GM10847 (cell line): ENCODE data around the gene ATP1A1.

Source experiments
- POLR2A ChIP-seq: IDR thresholded peaks from 2 replicates; pipeline ENCODE4 v1.6.1; 2011; ENCODE audit not compliant: insufficient read length; ENCODE audit errors: extremely low read depth

The ATP1A1 gene

GRCh38 chr1:116391185-116391584 is 18.1 kb downstream of the ATP1A1 start:
- TF ChIP-seq POLR2A = no peak

DNA sequence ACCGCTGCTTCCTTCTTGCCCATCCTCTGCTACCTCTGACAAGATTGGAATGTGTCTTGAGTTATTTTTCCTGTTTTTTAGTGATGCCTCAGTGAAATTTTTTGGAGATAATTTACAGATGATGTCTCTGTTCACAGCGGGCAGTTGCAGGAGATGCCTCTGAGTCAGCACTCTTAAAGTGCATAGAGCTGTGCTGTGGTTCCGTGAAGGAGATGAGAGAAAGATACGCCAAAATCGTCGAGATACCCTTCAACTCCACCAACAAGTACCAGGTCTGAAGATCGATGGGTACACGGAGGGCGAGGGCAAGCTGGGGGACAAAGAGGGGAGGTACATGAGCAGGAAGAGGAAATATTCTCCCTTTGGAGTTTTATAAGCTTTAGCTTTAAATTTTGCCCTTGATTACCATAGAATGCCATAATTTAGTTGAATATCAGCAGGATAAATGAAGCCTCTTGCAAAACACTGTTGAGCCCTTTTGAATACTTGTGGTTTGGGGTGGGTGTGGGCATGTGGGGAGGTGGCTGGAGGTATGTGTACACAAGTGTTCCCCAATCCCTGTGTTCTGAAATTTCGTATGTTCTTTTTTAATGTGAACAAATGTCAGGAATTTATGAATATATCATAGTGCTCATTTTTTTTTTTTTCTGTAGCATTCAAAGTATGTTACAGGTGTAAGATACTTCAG is 19.8 kb downstream of the ATP1A1 start:
- TF ChIP-seq POLR2A = no peak

DNA sequence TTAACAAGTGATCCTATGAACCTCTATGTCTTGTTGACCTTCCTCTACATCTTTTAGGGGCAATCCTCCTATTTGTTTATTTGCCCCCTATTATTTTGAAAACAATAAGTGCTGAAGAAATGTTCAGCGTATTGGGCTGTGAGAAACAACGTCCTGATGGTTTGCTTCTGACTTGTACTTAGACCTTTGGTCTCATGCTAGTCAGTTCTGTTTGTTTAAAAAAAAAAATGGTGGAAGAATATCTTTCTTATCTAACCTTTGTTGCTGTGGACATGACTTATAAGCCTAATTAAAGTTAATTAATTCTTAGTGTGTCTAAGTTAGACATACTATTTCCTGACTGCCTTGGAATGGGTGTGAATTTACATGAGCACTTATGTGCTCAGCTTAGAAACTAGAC is 20.7 kb downstream of the ATP1A1 start:
- no peak for TF ChIP-seq POLR2A

DNA sequence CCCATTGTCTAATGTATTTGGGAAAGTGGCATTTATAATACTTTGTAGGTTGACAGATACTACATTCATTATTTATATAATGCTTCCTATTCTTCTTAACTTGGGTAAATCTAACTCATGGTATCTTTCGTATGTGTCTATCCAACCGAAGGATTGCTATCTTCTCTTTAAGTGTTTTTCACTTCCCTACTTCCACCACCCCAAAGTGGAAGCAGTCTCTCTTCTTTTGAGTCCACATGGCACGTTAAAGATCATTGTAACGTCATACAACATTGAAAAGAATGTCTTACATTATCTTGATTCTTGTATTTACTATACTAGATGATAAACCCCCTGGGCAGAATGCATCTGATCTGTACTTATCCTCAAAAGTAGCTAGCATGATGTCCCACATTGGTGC is 21.2 kb downstream of the ATP1A1 start:
- no peak for TF ChIP-seq POLR2A

DNA sequence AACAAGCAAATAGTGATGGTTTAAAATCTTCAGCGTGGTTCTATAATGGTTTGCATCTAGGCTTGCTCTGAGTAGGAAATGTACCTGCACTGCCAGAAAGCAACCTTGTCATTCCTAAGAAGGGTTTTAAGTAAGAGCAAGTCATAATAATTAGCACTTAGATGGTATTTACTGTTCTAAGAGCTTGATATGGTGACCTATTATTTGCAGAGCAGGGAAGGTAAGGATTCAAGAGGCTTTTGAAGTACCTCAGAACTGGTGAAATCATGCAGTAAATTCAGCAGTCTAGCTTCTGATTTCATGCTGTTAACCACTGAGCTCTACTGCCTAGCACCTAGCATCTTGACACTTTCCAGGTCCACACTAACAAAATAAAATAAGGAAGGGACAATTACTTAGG is 23.7 kb downstream of the ATP1A1 start:
- no peak for TF ChIP-seq POLR2A

DNA sequence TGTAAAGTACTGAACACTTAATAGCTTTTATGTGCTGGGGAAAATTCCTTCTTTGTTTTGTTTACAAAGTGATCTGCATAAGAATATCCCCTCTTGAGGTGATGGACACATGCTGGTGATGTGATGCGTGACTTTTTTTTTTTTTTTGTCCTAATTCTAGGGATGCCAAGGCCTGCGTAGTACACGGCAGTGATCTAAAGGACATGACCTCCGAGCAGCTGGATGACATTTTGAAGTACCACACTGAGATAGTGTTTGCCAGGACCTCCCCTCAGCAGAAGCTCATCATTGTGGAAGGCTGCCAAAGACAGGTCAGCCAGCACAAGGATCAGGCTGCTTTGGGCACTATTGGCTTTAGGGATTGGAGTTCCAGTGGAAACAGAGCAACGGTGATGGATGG is 24.7 kb downstream of the ATP1A1 start:
- no peak for TF ChIP-seq POLR2A

GRCh38 chr1:116400780-116401179 is 27.7 kb downstream of the ATP1A1 start:
- no peak for TF ChIP-seq POLR2A

- TF ChIP-seq POLR2A = no peak
These were observed 28.7 kb downstream of the ATP1A1 start for GRCh38 chr1:116401646-116402176.

GRCh38 chr1:116402333-116402732 is 29.3 kb downstream of the ATP1A1 start:
- TF ChIP-seq POLR2A = no peak

GRCh38 chr1:116403496-116404136 is 30.6 kb downstream of the ATP1A1 start:
- no peak for TF ChIP-seq POLR2A

DNA sequence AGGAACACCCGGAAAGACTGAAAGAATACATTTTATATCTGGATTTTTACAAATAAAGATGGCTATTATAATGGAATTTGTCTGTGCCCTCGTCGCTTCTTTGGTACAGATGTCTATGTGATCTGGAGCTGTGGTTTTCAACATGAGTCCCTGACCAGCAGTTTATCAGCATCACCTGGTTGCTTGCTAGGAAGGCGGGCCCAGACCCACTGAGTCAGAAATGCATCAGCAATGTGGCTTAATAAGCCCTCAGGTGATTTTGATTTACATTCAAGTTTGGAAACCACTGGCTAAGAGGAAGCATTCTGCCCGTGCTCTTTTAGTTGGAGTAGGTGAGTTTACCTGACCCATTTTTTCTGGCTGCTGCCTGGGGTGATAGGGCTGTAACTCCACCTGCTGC is 31.7 kb downstream of the ATP1A1 start:
- TF ChIP-seq POLR2A = no peak

DNA sequence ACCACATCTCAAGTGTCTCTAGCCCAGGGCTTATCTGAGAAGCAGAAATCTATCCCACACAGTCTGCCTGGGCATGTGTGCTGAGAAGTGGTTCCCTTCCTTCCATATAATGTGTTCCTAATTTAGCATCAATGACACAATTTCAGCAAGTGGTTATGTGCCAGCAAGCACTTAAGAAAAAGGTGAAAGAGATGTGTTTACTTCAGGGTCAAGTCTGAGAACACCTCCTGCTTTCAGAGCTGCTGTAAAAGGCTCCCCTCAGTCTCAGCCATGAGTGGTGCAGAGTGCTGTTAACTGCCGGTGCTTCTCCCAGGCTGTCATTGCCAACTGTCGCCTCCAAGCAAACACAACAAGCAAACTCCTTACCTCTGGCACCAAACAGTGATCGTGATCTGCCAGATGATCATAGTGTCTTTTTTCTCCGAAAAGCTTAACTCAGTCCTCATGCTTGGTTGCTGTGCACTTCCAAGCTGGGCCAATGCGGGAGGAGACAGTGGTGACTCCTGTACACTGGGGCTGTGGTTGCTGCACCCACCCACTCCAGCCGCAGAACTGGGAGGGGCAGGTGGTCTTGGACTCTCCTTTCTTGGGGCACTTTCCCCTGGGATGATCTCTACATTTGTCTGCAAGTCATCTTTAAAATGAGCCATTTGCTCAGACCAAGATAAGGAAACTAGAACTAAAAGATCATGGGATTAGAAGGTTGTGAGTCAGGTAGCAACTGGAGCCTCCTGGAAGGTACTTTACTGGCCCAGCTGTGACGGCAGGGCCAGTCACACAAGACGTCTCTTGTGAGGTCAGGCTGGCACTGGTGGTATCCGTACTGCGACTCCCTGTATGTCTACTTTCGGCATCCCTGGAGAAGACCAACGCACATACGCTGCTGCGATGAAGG is 32.4 kb downstream of the ATP1A1 start:
- TF ChIP-seq POLR2A = no peak

DNA sequence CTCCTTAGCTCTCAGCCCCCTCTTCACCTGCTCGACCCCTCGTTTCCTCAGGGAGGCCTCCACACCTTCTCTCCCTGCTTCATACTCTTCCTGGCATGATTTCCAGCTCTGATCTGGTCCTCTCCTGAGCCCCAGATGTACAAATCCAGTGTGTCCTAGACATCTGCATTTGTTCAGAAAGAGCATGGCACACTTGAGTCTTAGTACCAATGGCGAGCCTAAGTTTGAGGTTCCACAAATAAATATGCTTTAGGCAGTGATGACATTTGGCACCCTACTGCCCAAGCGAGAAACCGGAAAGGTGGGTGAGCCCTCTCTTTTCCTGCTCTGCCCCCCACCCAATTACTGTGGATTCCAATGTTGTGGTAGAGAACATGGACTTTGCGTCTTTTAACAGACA is 34.0 kb downstream of the ATP1A1 start:
- TF ChIP-seq POLR2A = no peak

DNA sequence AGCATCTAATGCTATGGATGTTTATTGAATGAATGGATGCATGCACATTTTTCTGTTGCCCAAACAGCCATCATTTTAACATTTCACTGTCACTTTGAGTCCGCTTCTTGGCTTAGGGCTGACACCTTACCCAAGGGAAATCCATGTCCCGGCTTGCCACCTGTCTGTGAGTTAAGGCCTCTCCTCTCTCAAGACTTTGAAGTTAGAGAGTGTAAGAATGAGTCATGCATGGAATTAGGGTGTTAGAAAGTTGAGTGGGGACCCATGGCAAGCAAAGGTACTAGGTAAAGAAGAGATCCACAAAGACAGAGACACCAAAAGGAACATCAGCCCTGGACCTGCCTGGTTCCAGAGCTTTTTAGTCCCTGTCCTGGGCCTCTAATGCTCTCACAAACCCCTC is 35.1 kb downstream of the ATP1A1 start:
- no peak for TF ChIP-seq POLR2A

DNA sequence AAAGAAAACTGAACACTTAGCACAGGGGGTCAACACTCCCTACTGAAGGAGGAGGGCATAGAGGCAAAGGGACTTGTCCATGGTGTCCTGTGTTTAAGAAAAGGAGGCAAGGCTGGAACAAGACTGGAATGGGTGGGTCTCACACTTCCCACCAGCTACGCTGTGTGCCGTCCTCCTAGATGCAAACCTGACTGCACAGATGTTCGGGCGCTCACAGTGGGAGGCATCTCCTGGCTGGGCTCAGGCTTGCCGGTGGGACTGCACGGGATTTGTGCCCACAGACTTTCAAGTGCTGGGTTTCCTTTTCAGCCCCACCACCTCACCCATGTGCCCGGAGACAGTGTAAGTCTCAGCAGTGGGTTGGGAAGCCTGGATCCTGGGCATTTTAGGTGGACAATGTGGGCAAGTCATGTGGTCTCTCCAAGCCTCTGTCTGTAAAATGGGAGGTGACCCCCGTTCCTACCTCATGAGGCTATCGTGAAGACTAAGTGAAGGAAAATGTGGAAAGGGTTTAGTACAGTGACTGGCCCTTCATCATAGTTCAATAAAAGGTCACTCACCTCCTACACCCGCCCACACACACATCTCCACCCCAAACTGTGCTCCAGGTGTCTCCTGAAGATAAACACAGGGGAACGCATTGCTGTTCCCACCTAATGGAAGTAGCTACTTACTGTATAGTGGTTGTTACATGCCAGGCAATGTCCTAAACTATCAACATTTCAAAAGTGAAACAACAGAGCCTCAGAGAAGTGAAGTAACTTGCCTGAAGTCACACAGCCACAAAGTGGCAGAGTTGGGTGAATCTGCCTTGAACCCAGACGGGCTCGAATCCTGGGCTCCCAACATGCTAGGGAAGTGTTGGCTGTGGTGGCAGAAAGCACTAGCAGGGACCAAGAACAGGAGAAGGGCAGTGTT is 36.0 kb downstream of the ATP1A1 start:
- no peak for TF ChIP-seq POLR2A
